HG02852 (cell line): Measurements from ENCODE around the gene CMBL.
"Not testable (repeated sequence)": the region's sequence is repeated elsewhere in the genome, so short reads cannot be mapped to it uniquely, and the experiment has no call there.

Experiments
- ATAC-seq: cut with Tn5 transposase; IDR thresholded peaks from one replicate; pipeline ENCODE4 v1.9.1; 2021; ENCODE audit warnings: mild to moderate bottlenecking, moderate library complexity; ENCODE audit not compliant: unreplicated experiment

CMBL gene

GRCh38 chr5:10307206-10308148 is at the start of gene CMBL:
Gene CMBL (minus strand): TSS chr5:10307902. CDS start chr5:10290762, 17,140 bp downstream.
- peak; percentile 78 for ATAC-seq

GRCh38 chr5:10355071-10355889 is 47.6 kb upstream of the CMBL start:
- ATAC-seq, result no peak

- ATAC-seq, result peak; percentile 16
Measured at GRCh38 chr5:10354048-10354872, 46.6 kb upstream of the CMBL start.

GRCh38 chr5:10353241-10354047 is 45.7 kb upstream of the CMBL start, which contains the start of gene MARCHF6:
Gene MARCHF6 (plus strand): TSS chr5:10353695. CDS start chr5:10353899, 204 bp downstream.
- peak; percentile 83 for ATAC-seq

- peak; percentile 23 for ATAC-seq
Measured at GRCh38 chr5:10352430-10353240, 44.9 kb upstream of the CMBL start.

- no peak for ATAC-seq
Measured at GRCh38 chr5:10351919-10352318, 44.2 kb upstream of the CMBL start.

- no peak for ATAC-seq
Measured at GRCh38 chr5:10351199-10351905, 43.6 kb upstream of the CMBL start.

- ATAC-seq, result no peak
Measured at GRCh38 chr5:10348258-10348657, 40.6 kb upstream of the CMBL start.

- not testable (repeated sequence) for ATAC-seq
Measured at GRCh38 chr5:10344461-10345106, 36.9 kb upstream of the CMBL start.

- ATAC-seq, result no peak
Measured at GRCh38 chr5:10343486-10343885, 35.8 kb upstream of the CMBL start.

- ATAC-seq, result no peak
Measured at GRCh38 chr5:10339958-10340357, 32.3 kb upstream of the CMBL start.

- no peak for ATAC-seq
Measured at GRCh38 chr5:10339058-10339811, 31.5 kb upstream of the CMBL start.

- ATAC-seq, result no peak
Measured at GRCh38 chr5:10338686-10339057, 31.0 kb upstream of the CMBL start.

GRCh38 chr5:10337986-10338385 is 30.3 kb upstream of the CMBL start:
- no peak for ATAC-seq

- no peak for ATAC-seq
Measured at GRCh38 chr5:10337107-10337506, 29.4 kb upstream of the CMBL start.

GRCh38 chr5:10335711-10336470 is 28.2 kb upstream of the CMBL start:
- no peak for ATAC-seq

GRCh38 chr5:10334831-10335230 is 27.1 kb upstream of the CMBL start:
- ATAC-seq, result no peak
